Naive thymus-derived CD4-positive, alpha-beta T cell (primary cell): ENCODE measurements around the gene RING1. TPM values are rescaled to one million over a fixed set of nuclear protein-coding genes. Genes with fewer than 3 reads are reported as not detected.
A peak's percentile ranks its signal among the peaks of the same experiment; 100 is the strongest.

Experiments used
- ATAC-seq: fragments of 150-1000 bp; cut with Tn5 transposase; 2 replicates; pipeline ENCODE4 v1.10.0; 2021; ENCODE audit warnings: mild to moderate bottlenecking, moderate library complexity
- CTCF ChIA-PET: fragments of 350-600 bp; sonication (Branson Sonifier 250); formaldehyde crosslinking; loops from one replicate; lab custom pipeline; 2021; ENCODE audit warnings: antibody characterized with exemption; lab: Charles Lee
- POLR2A ChIA-PET: fragments of 350-600 bp; sonication (Branson Sonifier 250); formaldehyde crosslinking; loops from one replicate; lab custom pipeline; 2021; ENCODE audit warnings: antibody characterized with exemption, inconsistent platforms; lab: Charles Lee
- DNase-seq, 9 donors: peaks; one replicate each; pipeline versions ENCODE4 v3.0.0 to v3.0.0-alpha.2; 2020 to 2022; ENCODE audit warnings: mixed read lengths in 1 of 9
- H3K27ac ChIP-seq: one replicate; pipeline ENCODE4 v1.7.0; 2013; ENCODE audit warnings: mild to moderate bottlenecking, low read depth, low read length, moderate library complexity
- H3K27me3 ChIP-seq, 2 donors: one replicate each; pipeline ENCODE4 v1.7.0; 2013; ENCODE audit warnings: low read length in 2 of 2, mild to moderate bottlenecking in 2 of 2, moderate library complexity in 2 of 2; ENCODE audit not compliant: control insufficient read depth in 2 of 2, insufficient read depth in 2 of 2
- H3K36me3 ChIP-seq, 3 experiments: 1 replicate in 2 of 3; 2 replicates in 1 of 3; pipeline ENCODE4 v1.7.0; 2013; ENCODE audit warnings: low read length in 3 of 3, mild to moderate bottlenecking in 3 of 3, moderate library complexity in 1 of 3; ENCODE audit not compliant: insufficient read depth in 3 of 3, control insufficient read depth in 2 of 3
- H3K4me1 ChIP-seq, 2 donors: one replicate each; pipeline ENCODE4 v1.7.0; 2013; ENCODE audit warnings: low read length in 2 of 2, mild to moderate bottlenecking in 2 of 2, moderate library complexity in 1 of 2; ENCODE audit not compliant: control insufficient read depth in 2 of 2, insufficient read depth in 2 of 2
- H3K4me3 ChIP-seq: 2 replicates; pipeline ENCODE4 v1.7.0; 2013; ENCODE audit warnings: mild to moderate bottlenecking, low read length
- H3K9me3 ChIP-seq, 3 experiments: 1 replicate in 2 of 3; 2 replicates in 1 of 3; pipeline ENCODE4 v1.7.0; 2013; ENCODE audit warnings: low read length in 3 of 3; ENCODE audit not compliant: control insufficient read depth in 2 of 3
- H3K27ac Mint-ChIP-seq, 9 donors: one replicate each; pipeline ENCODE4 v1.8.0; 2020 to 2022; ENCODE audit warnings: mixed read lengths in 9 of 9, mild to moderate bottlenecking in 8 of 9, moderate library complexity in 5 of 9, inconsistent platforms in 2 of 9
- H3K27me3 Mint-ChIP-seq, 5 donors: one replicate each; pipeline ENCODE4 v1.8.0; 2021 to 2022; ENCODE audit warnings: mixed read lengths in 5 of 5, mild to moderate bottlenecking in 1 of 5
- H3K36me3 Mint-ChIP-seq, 5 donors: one replicate each; pipeline ENCODE4 v1.8.0; 2020 to 2022; ENCODE audit warnings: mixed read lengths in 5 of 5, mild to moderate bottlenecking in 3 of 5, inconsistent platforms in 1 of 5
- H3K4me1 Mint-ChIP-seq, 7 donors: one replicate each; pipeline ENCODE4 v1.8.0; 2020 to 2022; ENCODE audit warnings: mixed read lengths in 7 of 7, mild to moderate bottlenecking in 3 of 7, inconsistent platforms in 1 of 7
- H3K4me3 Mint-ChIP-seq, 10 donors: one replicate each; pipeline ENCODE4 v1.8.0; 2020 to 2022; ENCODE audit warnings: mild to moderate bottlenecking in 10 of 10, mixed read lengths in 10 of 10, moderate library complexity in 6 of 10, inconsistent platforms in 2 of 10
- H3K9me3 Mint-ChIP-seq, 11 donors: one replicate each; pipeline ENCODE4 v1.8.0; 2020 to 2022; ENCODE audit warnings: mixed read lengths in 11 of 11, mild to moderate bottlenecking in 4 of 11, inconsistent platforms in 1 of 11, moderate library complexity in 1 of 11
- intact Hi-C, 2 donors: fragments of 100-400 bp; cut with micrococcal nuclease; formaldehyde crosslinking; loops; one replicate each; pipeline ENCODE4 v1.15.1; 2023
- polyA plus RNA-seq, 2 donors: library from polyadenylated mRNA; unstranded; fragments of 300-500 nt; fragmentation: Illumina TruSeq; gene quantifications; one replicate each; pipeline ENCODE4 v1.2.3, GENCODE V29; 2021
- total RNA-seq, 6 experiments: library from RNA in 5 of 6; stranded (reverse) in 5 of 6; gene quantifications; 1 replicate in 5 of 6; 2 replicates in 1 of 6; pipeline ENCODE4 v1.2.3 and lab custom pipeline; 2021 to 2026

The RING1 gene
- total and polyA plus RNA-seq, 7 experiments from 2014 or later: 9.5 to 47.2 (median 41.3) TPM

DNA sequence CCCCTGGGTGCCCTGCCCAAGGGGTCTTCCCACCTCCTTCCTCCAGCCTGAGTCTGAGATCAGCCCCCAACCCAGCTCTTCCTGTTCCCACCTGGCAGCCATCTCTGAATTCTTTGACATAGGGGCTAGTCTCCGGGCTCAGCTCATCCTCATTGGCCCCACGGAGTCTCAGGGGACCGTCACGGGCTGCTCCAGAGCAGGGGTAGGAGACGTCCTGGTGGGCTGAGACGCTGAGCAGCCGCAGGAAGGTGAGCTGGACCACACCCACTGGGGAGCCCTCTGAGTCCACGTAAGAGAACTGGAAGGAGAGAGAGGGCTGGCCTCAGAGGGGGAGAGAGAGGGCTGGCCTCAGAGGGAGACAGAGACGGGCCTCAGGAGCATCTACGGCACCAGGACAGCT is 44.1 kb upstream of the RING1 start:
- Histone ChIP-seq H3K4me1 (no peaks in the 10 kb centered on the region), H3K4me3 (no peak overlapping the region), H3K27ac (no peak overlapping the region), H3K9me3 (no peaks in the 10 kb centered on the region), H3K27me3 (no peaks in the 10 kb centered on the region), H3K36me3 (no peaks in the 10 kb centered on the region)
- peaks cover 0 to 4% (median 0%) of the 10 kb centered on the region in 5 donors for H3K27me3 Mint-ChIP-seq
- ChIA-PET POLR2A (no interaction called here), CTCF (no interaction called here)
- DNase-seq (no peak), ATAC-seq (no peak)
- no peak overlapping the region for H3K4me3 Mint-ChIP-seq
- peaks cover 8 to 16% (median 10%) of the 10 kb centered on the region in 7 donors for H3K4me1 Mint-ChIP-seq
- H3K36me3 Mint-ChIP-seq: no peaks in the 10 kb centered on the region
- peak overlapping the region in 1 of 9 donors; percentile 13 for H3K27ac Mint-ChIP-seq
- H3K9me3 Mint-ChIP-seq: no peaks in the 10 kb centered on the region
- intact Hi-C loops: loop anchor here in 1 of 2 donors (5.0 kb wide), 1 partner anchor 47 kb away; no protein-coding TSS in a partner anchor

DNA sequence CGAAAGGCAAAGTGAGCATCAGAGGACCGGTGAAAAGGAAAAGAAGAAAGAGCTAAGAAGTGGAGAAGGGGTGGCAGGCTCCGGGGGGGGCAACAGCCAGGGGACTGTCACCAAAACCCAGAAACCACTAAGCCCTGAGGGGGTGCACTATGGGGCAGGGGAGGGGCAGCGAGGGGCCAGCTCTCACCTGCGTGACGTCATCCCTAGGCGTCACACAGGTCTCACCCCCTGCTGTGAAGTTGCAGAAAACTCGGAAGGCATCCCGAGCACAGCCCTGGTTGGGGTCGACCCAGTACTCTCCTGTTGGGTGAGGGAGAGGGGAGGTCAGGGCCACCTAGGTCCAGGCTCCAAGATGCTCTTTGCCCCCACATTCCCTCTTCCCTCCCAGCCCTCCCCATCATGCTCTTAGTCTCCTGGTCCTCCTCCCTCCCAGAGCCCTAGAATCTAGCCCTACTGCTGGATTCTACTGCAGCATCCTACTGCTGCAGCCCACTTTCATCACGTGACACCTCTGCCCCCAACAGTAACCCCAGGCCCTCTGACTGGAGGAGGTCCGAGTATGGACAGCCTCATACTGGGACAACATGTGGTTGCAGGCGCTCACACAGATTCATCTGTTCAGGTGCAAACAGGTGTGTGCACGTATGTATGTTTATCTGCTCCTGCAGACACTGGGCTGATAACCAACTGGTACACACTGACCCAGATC is 43.5 kb upstream of the RING1 start:
- Histone ChIP-seq H3K4me1 (no peaks in the 10 kb centered on the region), H3K36me3 (no peaks in the 10 kb centered on the region), H3K27me3 (no peaks in the 10 kb centered on the region), H3K27ac (no peak overlapping the region), H3K4me3 (no peak overlapping the region), H3K9me3 (no peaks in the 10 kb centered on the region)
- ChIA-PET POLR2A (no interaction called here), CTCF (no interaction called here)
- Mint-ChIP-seq H3K9me3 (no peaks in the 10 kb centered on the region), H3K27ac (no peak overlapping the region), H3K4me1 (peaks cover 8 to 16% (median 10%) of the 10 kb centered on the region in 7 donors), H3K27me3 (peaks cover 0 to 4% (median 0%) of the 10 kb centered on the region in 5 donors), H3K4me3 (no peak overlapping the region), H3K36me3 (no peaks in the 10 kb centered on the region)
- intact Hi-C loops: loop anchor here in 1 of 2 donors (5.0 kb wide), 1 partner anchor 48 kb away; no protein-coding TSS in a partner anchor
- ATAC-seq: no peak
- no peak for DNase-seq

DNA sequence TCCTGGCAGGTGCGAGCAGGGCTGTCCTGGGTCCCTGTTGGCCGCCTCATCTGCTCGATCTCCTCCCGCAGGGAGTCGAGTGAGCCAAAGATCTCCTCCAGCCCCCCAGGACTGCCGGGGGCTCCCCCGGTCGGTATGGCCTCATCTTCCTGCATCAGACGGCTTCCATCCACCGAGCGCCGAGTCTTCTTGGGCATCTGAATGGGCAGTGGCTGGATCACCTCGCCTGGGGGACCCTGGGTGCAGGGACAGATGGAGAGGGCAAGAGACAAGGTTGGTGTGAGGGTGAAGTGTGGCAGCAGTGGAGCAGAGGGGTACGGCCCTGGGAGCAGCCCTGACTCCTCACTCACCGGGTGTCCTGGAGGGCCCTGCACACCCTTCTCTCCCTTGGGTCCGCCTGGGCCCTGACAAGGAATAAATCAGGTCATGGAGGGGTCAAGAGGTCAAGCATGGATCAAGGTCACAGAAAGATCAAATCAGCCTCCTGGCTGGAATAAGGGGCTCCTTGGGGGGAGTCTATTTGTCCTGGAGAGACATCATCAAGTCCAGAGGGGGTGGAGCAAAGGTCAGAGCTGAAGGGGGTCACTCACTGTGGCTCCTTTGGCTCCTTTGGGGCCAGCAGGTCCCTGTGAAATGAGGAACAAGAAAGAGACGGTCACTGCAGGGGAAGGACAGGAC is 42.6 kb upstream of the RING1 start:
- peaks cover 8 to 16% (median 10%) of the 10 kb centered on the region in 7 donors for H3K4me1 Mint-ChIP-seq
- CTCF ChIA-PET: interaction anchor here (0.6 kb wide), 1 partner anchor 207 kb away, joined by 3 read pairs; no protein-coding TSS in a partner anchor

DNA sequence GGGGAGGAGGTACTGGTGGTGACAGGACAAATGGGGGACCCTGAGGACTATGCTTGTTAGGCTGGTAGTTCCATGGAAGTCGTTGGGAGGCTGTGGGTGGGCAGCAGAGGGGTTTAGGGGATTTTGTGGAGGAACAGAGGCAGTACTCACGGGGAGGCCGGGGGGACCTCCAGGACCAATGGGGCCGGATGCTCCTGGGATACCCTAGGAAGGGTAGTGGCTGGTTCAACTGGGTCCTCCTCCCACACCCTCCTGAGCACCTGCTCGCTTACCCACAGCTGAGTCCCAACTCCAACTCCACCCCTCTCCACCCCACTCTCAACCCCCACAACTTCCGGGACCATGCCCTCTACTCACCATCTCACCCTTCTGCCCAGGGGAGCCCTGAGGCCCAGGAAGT is 41.9 kb upstream of the RING1 start:
- ATAC-seq: no peak
- peaks cover 6 to 10% (median 7%) of the 10 kb centered on the region in 7 donors for H3K4me1 Mint-ChIP-seq
- DNase-seq: no peak
- Histone ChIP-seq H3K4me3 (no peak overlapping the region), H3K4me1 (no peaks in the 10 kb centered on the region), H3K27ac (no peak overlapping the region), H3K36me3 (no peaks in the 10 kb centered on the region), H3K9me3 (no peaks in the 10 kb centered on the region), H3K27me3 (no peaks in the 10 kb centered on the region)
- no peak overlapping the region for H3K4me3 Mint-ChIP-seq
- peaks cover 0 to 4% (median 0%) of the 10 kb centered on the region in 5 donors for H3K27me3 Mint-ChIP-seq
- H3K27ac Mint-ChIP-seq: peak overlapping the region in 1 of 9 donors; percentile 42
- POLR2A ChIA-PET: no interaction called here
- CTCF ChIA-PET: interaction anchor here (0.6 kb wide), 1 partner anchor 206 kb away, joined by 3 read pairs; no protein-coding TSS in a partner anchor
- intact Hi-C loops: no loop called here
- H3K36me3 Mint-ChIP-seq: no peaks in the 10 kb centered on the region
- H3K9me3 Mint-ChIP-seq: no peaks in the 10 kb centered on the region

More for the DNA sequence above, 42.6 kb upstream of the RING1 start:
- no peaks in the 10 kb centered on the region for H3K27me3 ChIP-seq
- no peaks in the 10 kb centered on the region for H3K36me3 ChIP-seq
- ATAC-seq (no peak), DNase-seq (no peak)
- intact Hi-C loops: no loop called here
- POLR2A ChIA-PET: no interaction called here
- H3K36me3 Mint-ChIP-seq: no peaks in the 10 kb centered on the region
- H3K9me3 ChIP-seq: no peaks in the 10 kb centered on the region
- H3K4me3 ChIP-seq: no peak overlapping the region
- H3K27ac Mint-ChIP-seq: peak overlapping the region in 1 of 9 donors; percentile 25
- H3K27me3 Mint-ChIP-seq: peaks cover 0 to 4% (median 0%) of the 10 kb centered on the region in 5 donors
- no peak overlapping the region for H3K4me3 Mint-ChIP-seq
- H3K9me3 Mint-ChIP-seq: no peaks in the 10 kb centered on the region
- H3K27ac ChIP-seq: no peak overlapping the region
- H3K4me1 ChIP-seq: no peaks in the 10 kb centered on the region

DNA sequence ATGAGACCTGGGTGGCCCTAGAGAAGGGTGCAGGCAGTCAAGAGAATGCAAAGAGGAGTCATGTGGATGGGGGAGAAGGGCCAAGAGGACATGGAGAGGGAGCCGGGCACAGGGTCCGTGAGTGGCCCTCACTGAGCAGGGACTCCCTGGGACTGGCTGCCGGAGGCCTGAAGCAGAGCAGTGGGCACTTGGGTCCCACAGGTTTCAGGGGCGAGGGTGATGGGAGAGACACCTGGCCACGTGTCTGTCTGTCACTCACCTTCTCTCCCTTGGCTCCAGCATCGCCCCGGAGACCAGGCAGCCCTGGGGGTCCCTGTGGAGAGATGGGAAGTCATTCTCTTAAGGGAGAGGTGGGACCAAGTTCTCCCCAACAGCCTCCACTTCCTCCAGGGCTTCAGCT is 41.5 kb upstream of the RING1 start:
- Histone ChIP-seq H3K27me3 (no peaks in the 10 kb centered on the region), H3K27ac (no peak overlapping the region), H3K4me1 (no peaks in the 10 kb centered on the region), H3K4me3 (no peak overlapping the region), H3K36me3 (no peaks in the 10 kb centered on the region), H3K9me3 (no peaks in the 10 kb centered on the region)
- H3K27me3 Mint-ChIP-seq: peaks cover 0 to 4% (median 0%) of the 10 kb centered on the region in 5 donors
- H3K4me1 Mint-ChIP-seq: peaks cover 1 to 6% (median 3%) of the 10 kb centered on the region in 7 donors
- ChIA-PET CTCF (no interaction called here), POLR2A (no interaction called here)
- H3K27ac Mint-ChIP-seq: no peak overlapping the region
- H3K4me3 Mint-ChIP-seq: no peak overlapping the region
- intact Hi-C loops: no loop called here
- DNase-seq: no peak
- no peaks in the 10 kb centered on the region for H3K9me3 Mint-ChIP-seq
- ATAC-seq: no peak
- H3K36me3 Mint-ChIP-seq: no peaks in the 10 kb centered on the region

DNA sequence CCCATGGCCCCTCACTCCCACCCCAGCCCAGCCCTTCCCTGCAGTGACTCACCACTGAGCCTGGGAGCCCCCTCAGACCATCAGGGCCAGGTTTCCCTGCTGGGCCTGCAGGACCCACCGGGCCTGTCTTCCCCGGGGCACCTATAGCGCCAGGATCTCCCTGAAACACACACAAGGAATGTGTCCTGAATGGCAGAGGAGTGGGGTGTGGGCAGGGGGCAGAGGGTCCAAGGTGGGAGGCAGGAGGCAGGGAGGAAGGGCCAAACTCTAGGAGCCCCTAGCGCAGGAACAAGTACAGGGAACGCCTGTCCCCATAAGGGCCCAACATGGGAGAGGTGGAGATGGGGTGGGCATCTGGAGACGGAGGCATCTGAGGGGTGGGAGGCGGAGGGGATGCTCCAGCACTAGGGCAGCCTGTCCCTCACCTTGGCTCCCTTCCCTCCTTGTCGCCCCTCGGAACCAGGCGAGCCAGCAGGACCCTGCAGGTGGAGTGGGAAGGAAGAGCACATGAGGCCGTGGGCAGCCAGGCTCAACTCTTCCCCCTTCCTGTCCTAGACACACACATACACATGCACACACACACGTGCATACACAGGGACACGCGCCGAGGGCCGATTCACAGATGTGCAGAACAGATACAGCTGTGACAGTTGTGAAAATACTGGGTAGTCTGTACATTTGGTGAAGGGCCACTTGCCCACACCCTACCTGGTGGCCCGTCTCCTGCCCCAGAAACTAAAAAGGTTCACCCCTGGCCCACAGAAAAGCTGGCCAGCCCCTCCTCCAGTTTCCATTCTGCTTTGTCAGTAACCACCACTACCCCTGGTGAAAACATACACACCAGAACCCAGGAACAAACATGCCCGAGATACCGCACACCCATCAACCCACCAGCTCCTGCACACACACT is 40.7 kb upstream of the RING1 start:
- Histone ChIP-seq H3K27ac (no peak overlapping the region), H3K9me3 (no peaks in the 10 kb centered on the region), H3K36me3 (no peaks in the 10 kb centered on the region), H3K4me3 (no peak overlapping the region), H3K4me1 (no peaks in the 10 kb centered on the region), H3K27me3 (no peaks in the 10 kb centered on the region)
- CTCF ChIA-PET: no interaction called here
- DNase-seq (no peak), ATAC-seq (no peak)
- Mint-ChIP-seq H3K4me3 (no peak overlapping the region), H3K9me3 (no peaks in the 10 kb centered on the region), H3K27me3 (peaks cover 0 to 4% (median 0%) of the 10 kb centered on the region in 5 donors), H3K36me3 (no peaks in the 10 kb centered on the region), H3K4me1 (no peaks in the 10 kb centered on the region), H3K27ac (no peak overlapping the region)
- intact Hi-C loops: no loop called here
- POLR2A ChIA-PET: no interaction called here
